Activated CD4-positive, CD25-positive, alpha-beta regulatory T cell treated with anti-CD3 and anti-CD28 coated beads, Interleukin-2, amount 50 U/mL, for 72 hours (primary cell): ENCODE data around the gene CCDC57.

ENCODE experiments used
- DNase-seq: peaks from one replicate; pipeline ENCODE4 v3.0.0; 2021

The CCDC57 gene

DNA sequence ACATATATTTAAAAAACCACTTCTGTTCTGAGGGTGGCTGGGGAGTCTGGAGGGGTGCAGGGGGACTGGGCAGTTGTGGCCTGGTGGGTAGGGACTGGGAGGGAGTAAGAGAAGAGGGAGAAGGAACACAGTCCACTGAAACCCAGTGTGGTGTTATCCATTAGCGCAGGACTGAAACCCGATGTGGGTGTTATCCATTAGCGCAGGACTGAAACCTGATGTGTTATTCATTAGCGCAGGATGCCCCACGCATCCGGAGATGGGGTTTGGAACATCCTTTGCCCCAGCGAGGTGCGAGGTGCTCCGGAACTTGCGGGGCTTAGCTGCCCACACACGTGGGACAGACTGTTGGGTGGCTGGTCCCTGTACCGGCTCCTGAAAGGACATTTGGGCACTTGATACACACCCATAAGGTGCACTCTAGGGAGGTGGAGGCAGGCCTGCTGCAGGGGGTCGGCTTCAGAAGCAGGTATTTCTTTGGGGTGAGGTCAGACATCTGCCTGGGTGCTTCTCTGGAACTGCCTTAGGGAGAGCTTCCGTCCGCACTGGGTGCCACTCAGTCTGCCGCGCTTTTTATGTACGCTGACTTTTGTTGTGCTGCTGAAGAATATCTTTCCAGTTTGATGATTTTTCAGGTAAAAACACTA, 94.4 kb downstream of the CCDC57 start:
- no peak for DNase-seq

DNA sequence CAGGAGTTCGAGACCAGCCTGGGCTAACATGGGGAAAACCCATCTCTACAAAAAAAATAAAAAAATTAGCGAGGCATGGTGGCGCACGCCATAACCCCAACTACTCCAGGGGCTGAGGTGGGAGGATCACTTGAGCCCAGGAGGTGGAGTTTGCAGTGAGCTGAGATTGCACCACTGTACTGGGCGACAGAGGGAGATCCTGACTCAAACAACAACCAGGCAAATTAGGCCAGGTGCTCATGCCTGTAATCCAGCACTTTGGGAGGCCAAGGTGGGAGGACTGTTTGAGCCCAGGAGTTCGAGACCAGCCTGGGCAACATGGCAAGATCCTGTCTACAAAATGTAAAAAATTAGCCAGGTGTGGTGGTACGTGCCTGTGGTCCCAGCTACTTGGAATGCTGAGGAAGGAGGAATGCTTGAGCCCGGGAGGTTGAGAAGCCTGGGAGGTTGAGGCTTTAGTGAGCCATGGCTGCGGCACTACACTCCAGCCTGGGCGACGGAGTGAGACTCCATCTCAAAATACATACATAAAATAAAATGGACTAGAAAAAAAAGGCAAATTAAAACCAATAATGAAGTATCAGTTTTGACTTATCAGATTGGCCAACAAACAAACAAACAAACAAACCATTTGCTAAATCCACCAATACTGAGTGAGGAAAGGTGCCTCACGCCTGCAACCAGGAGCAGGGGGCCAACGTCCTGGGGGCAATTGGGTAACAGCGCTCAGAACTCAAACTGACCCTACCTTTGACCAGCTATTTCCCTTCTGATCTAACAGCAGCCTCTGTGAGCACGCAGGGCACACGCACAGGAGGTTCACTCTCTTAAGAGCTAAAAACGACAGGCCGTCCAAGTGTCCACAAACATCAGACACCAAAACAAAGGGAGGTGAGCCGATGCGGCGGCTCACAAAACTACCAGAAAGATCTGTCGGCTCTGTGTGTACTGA, 95.2 kb downstream of the CCDC57 start:
- no peak for DNase-seq

DNA sequence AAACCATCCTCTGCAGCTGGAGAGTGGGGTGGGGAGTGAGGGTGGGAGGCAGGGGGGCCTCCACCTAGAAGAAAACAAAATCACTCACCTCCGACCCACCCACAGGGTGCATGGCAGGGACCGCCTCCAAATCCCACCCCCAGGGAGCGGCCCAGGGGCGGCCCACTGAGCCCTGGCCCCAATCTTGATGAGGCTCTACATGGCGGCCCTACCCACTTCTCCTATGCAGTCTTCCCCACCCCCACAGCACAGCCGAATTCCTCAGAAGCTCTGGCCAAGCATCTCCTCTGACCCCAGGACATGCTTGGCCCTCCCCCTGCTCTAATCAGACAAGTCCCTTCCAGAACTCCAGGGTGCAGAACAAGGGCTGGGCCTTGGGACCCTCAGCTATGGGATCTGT, 96.4 kb downstream of the CCDC57 start:
- DNase-seq, result no peak

DNA sequence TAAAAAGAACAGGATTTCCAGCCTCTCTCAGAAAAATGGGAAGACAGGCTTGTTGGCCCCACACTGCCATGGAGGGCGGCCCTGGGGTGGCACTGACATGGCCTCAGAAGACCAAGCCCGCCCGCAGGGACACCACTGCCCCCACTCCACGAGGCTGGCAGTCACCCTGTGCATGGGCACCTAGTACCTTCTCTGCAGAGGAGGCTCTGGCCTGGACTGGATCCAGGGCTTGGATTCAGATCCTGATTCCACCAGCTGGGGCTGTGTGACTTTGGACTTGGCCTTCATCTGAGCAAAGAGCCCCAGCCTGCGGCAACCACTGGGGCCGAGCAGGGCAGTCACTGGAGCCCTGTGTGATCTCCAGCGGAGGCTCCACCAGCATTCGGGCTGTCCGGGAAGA, 97.8 kb downstream of the CCDC57 start:
- DNase-seq, result no peak

DNA sequence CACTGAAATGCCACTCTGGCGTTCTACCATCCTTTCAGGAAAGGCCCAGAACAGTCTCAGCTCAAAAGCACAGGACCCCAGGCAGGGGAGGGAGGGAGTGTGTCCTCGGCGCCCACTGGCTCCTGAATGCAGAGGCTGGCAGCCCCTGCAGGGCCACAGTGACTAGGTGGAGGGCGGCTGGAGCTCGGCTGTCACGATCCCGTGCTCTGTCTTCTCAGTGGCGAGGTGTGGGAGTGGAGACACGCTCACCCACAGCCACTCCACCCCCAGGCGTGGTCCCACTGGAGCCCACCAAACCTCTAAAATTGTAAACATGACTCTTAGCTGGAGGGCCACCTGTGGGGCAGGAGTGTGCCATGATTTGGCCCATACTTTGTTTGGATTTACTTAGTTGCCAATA, 98.2 kb downstream of the CCDC57 start:
- DNase-seq, result no peak

DNA sequence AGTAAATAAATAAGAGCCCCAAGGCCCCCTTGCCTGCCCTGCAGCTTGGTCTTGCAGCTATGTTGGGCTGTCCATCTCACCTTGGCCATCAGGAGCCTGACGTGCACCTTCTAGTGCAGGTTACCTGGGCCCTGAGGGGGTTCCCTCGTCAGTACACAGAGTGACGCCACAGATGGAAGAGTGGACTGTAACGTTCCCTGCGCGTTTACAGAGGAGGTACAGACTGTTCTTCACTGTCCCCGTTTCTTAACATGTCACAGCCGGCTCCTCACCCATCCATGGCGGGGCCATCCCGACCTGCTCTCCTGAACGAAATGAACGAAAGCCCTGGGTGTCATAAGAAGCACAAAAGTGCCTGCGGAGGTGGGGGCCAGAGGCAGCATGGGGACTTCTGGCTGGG, 98.7 kb downstream of the CCDC57 start:
- DNase-seq, result no peak

DNA sequence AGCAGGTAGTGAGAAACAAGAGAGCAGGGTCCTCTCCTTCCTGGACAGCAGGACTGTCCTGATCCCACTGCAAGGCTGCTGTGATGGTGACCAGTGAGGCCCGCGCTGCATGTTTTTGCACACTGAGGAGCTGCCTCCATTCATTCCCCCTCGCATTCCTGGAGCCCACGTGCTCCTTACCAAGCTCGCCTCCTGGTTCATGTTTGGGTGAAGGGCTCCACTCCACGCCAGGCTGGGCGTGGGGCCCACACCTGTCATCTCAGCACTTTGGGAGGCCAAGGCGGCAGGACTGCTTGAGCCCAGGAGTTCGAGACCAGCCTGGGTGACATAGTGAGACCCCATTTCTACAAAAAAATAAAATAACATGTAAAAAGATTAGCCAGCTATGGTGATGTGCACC, 99.2 kb downstream of the CCDC57 start:
- DNase-seq, result no peak

DNA sequence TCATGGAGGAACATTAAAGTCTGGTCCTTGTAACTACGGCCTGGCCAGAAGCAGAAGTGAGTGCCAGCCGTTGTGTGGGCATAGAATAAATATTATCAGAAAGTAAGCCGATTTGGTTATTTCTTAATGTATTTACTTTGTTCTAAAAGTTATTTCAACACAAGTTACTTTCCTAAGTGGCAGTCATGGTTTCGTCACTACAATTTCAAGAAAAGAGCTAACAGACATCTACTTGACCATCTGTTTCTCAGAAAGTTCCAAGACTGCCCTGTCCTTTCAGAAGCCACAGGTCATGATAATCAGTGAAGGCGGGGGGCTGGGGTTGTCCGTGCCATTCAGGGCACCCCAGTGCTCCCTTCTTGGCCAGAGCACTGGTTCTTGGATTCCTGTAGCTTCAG, 99.7 kb downstream of the CCDC57 start:
- DNase-seq, result no peak

DNA sequence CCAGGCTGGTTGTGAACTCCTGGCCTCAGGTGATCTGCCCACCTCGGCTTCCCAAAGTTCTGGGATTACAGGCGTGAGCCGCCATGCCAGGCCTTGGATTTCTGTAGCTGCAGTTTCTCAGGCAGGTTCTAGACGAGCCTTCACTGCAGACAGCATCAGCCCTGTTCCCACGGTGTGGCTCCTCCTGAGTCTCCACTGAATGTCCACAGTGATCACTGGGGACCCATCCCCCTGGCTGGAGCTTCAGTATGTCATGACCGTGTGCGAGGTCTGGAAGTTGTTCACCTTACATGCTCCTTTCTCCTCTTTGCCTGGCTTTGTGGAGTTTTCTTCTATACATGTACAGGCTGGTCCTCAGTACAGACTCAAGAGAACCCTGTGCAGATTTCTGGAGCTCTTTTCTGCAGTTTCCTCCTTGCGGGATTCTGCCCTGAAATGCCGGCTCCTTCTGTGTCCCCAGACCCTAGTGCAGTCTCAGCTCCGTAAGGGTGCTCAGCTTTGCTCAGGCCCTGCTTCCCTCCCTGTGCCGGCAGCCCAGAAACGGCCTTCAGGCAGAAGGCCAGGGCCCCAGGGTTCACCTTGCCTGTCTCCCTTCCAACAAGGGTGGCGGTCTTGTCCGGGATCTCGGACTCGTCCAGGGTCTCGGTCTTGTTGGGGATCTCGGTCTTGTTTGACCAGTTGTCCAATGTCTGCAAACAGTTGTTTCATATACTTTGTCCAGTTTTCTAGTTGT, 100.3 kb downstream of the CCDC57 start:
- no peak for DNase-seq

DNA sequence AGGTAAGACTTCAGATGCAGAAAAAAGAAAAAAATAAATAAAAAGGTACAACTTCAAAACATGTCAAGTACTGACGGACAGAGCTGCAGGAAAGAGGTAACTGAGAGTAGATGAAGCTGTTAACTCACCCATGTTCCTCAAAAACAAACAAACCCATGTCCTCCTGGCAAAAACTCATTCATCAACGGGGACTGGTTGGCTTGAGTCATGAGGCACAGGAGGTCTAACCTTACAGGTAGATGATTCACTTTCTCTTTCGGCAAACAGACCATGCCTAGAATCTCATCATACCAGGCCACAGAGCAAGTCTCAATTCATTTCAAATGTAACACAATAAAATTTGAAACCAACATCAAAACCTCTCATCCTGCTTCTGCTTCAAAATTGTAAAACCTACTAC, 102.3 kb downstream of the CCDC57 start:
- no peak for DNase-seq

DNA sequence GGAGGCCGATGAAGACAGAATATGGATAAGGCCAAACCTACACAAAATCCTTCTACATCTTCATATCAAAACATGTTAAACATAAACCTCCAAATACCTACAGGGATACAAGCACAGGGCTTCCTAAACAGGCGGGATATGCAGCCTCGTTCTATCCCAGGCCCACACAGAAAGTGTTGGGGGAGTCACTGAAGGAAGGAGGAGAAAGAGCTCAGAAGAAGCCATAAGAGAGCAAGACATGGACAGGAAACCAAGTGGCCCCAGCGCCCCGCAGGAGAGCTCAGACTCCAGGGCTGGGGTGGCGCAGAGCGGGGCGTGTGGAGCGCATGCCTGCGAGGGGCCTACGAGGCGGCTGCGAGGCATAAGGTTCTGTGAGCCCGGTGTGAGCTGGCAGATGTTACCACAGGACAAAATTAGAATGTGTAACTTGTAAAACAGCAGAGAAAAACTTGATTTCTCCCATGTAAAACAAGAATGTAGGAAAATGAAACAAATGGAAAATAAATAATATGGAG, 103.6 kb downstream of the CCDC57 start:
- DNase-seq, result no peak

DNA sequence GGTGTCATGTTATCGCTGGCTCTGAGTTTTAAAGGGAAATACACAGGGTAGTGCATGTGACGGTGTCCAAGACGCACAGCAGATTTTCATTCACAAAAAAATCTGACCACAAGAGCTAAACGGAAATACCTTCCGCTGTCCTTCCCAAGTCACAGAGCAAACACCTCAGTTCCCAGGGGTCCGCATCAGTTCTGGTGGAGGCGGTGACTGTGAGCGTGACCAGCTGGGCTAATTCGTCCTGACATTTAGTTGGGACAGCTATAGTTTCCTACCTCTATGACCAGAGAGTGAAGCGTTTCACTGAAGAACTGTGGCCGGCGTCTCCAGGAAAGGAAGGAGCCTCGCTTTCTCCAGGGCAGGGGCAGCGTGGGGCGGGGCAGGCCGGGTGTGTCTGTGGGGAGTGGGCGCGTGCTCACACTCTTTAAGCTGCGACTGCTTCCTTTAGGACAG, 104.1 kb downstream of the CCDC57 start:
- DNase-seq, result no peak

DNA sequence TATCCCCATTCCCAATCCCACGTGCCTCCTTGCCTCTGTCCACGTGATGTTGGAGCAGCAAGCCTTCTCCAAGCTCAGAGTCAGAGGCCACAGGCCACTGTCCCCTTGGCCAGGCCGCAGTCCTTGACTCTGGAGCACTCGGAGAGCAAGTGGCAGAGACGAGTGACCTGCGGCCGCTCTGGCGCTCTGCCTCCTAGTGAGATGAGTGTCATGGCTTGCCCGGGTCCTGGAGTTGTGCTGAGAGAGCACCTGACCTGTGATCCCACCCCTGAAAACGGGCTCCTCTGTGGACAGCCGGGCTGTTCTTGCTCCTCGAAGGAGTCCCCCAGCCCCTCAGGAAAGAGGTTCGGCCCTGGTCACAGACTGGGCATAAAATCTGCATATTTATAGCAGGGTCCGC, 104.6 kb downstream of the CCDC57 start:
- no peak for DNase-seq

DNA sequence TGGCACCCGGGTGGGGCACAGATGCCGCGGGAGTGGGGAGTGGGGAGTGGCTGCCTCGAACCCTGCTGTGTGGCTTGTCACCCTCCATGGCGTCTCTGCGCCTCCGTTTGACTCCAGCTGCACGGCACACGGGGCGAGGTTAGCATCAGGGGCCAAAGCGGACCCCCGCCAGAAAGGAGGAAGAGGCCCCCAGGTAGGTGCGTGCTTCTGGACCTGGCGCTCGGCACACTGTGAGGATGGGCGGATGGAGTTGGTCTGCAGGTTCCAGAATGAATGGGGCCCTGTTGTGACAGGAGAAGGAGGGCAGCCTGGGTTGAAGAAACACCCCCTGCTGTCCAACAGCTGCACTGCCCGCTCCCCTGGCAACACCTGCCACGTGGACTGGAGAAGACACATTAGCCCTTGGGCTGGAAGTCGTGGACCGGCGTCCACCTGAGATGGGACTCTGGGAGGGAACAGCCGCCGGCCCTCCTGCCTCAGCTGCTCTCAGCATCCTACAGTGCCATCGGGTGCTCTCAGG, 105.2 kb downstream of the CCDC57 start:
- no peak for DNase-seq

DNA sequence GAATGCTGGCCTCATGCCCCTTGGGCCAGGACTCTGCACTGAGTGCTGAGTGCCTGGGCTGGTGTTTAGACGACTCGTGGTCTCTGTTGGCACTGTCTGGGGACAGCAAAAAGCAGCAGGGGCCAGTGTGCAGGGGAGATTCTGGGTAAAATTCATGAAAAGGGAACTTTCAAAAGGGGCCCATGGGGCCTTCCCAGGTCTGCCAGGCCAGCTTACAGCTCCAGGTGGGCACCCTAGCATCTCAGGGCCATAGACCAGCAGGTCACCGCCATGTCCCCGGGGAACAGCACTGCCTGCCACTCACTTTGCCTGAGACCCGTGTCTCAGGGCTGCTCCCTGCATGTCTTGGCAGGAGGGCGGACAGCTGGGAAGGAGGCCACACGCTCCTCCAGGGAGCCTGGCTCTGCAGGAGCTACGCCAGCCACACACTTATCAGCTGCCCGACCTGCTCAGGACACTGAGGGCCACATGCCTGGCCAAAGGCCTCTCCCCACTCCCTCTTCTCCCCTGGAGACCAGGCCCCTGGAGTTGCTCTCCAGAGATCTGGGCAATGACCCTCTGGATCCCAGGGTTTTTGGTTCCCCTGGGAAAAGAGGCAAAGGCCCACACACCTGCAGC, 105.8 kb downstream of the CCDC57 start:
- DNase-seq, result no peak

DNA sequence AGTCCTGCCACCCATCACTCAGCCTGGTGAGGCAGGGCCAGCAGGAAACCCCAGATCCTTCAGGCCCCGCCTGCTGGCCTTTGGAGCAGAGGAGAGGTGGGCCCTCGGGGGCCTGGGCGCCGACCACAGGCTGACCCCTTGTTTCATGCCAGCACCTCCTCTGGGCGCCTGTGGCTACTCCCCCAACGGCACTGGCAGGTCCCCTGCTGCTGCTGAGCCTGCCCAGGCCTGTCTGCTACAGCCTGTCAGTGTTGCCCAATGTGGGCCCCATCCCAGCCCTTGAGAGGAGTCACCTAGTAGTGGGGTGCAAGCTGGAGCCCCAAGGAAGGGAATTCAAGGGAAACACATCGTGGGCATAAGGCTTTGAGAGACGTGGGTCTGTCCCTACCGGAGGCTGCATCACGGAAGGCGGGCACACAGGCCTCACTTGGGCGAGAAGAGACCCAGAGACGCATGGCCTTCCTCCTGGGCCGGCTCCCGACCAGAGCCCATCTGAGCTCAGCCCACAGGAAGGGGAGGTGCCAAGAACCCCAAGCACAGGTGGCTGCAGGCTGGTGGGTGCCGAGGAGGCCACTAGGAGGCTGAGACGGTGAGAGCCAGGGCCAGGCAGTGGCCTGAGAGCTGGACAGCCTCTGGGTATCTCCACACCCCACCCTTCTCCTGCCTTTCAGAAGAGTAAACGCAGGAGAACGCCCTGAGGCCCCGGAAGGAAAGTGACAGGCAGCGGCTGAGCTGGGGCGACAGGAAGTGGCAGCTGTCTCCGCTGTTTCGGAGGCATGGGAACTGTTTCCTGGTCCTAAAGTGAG, 106.6 kb downstream of the CCDC57 start:
- DNase-seq, result peak; percentile 72

DNA sequence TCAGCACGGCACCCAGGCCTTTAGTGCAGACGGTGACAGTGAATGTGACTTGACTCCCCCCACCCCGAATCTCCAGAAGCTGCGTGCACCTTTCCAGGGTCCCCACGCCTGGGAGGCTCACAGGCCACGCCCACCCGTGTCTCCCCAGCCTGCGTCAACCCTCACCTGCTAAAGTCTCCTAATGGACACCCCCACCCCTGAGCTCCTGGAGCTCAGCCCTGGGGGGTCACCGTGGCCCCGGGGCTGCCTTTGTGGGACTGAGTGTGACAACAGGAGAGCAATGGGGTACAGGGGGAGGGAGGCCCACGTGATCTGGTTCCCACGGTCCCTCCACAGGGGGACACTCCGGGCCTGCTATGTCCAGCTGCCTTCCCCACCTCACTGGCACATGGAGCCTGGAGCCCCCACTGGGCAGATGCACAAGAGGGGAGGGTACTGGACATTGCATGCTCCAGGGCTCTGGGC, 107.2 kb downstream of the CCDC57 start:
- DNase-seq, result no peak

DNA sequence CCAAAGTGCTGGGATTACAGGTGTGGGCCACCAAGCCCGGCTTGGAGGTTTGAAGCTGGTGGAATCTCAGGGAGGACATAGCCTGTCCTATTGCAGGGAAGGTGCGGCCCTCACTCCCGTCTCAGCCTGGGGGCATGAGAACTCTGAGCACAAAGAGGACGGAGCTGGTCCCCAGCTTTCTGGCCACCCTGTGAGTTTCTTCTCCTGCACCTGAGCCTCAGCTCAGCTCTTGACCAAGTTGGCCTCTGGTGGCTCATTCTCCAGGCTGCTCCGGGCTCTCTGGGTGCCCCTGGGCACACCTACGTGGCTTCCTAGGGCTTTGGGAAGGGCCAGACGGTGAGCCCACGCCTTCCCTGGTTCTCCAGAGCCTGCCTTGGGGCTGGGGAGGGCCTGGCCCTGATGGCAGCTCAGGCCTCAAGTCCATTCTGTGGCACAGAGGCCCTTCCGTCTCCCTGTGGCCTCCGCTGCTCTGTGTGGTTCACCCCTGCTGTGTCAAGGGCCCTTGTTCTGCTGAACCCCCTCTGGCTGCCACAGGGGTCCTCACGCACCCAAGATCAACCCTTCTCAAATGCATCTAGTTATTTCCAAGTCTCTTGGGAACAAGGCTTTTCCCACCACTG, 107.7 kb downstream of the CCDC57 start:
- DNase-seq, result no peak

DNA sequence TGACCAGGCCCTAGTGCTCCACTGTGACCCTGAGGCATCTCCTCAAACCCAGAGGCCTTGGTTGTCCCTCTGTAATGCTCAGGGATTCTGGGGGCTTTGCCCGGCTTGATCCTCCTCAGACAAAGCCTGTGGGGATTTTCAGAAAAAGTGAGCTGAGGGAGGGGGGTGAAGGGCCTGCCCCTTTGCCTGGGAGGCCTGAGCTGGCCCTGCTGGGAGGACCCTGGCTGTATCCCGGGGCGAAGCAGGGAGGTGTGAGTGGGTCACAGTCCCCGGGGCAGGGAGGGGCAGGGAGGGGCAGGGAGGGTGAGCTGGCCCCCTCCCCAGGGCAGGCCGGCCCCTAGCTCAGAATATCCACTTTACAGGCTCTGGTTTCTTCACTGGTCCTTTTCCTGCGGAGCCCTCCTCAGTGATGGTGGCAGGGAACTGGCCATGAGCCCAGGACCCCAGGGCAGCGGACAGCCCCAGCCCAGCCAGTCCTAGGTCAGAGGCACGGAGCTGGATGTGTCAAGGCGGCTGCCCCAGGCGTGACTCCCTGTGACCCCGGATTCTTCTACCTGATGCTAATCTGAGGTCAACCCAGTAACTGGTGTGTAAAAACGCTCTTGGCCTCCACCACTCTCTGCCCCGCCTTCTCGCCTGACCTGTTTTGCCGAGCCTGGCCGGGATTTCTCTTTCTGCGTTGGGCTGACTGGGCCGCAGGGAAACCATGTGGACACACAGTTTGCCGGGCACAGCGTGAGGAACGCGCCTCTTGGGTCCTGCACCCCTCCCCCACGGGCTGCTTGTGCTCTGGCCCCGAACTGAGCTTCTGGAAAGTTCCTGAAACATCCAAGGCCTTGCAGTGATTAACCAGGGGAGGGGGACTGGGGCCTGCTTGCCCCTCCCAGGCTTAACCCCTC, 108.8 kb downstream of the CCDC57 start:
- DNase-seq, result no peak
